ENCODE results near the gene IL27RA.
"Not testable (repeated sequence)": the region's sequence is repeated elsewhere in the genome, so short reads cannot be mapped to it uniquely, and the experiment has no call there.

Gene IL27RA

DNA sequence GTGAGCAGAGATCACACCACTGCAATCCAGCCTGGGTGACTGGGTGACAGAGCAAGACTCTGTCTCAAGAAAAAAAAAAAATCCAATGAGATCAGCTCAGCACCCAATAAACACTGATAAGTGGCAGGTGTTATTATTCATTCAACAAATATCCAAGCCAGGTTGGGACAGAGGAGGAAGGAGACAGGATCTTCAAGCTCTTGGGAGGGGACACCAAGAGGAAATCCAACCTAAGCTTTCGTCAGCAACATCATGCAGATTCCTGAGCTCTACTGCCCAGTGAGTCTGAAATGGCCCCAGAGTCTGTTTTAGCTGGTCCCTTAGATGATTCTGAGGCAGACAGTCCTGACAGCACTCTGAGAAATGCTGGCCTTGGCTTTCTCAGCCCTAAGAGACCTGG lies 33.1 kb upstream of the IL27RA start:
- FAIRE-seq: no peak
- no peak for DNase-seq (ENCODE audit: insufficient read length, low spot score)

DNA sequence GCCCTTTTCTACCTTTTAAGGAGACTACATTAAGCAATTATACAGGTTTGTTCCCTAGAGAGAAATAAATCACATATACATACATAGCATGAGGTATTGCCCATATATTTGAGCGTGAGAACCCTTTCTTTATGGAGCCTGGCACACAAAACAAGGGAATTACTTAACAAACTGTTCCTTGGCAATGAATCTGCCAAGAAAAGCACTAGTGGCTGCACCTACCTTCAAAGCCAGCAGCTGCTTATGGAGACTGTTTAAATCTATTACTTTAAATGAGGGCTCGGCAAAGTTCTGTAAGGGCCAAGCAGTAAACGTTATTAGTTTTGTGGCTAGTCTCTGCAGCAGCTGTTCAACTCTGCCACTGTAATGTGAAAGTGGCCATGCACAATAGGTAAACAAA lies 32.5 kb upstream of the IL27RA start:
- FAIRE-seq: no peak
- DNase-seq (ENCODE audit: insufficient read length, low spot score): no peak

DNA sequence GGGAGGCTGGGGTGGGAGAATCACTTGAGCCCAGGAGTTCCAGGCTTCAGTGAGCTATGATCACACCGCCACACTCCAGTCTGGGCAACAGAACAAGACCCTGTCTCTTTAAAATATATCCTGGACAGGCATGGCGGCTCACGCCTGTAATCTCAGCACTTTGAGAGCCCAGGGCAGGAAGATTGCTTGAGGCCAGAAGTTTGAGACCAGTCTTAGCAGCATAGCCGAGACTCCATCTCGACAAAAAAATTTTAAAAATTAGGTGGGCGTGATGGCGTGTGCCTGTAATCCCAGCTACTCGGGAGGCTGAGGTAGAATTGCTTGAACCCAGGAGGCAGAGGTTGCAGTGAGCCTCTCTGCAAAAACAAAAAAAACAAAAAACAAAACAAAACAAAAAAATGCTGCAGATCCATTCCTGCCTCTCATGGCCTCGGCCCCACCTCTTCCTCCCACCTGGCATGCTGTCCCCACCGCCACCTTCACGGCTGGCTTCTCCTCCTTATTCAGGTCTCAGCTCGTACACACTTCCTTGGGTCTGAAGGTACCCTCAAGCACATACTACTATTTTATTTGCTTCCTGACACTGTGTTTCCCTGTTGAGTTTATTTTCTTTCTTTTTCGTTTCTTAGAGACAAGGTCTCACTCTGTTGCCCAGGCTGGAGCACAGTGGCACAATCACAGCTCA lies 30.7 kb upstream of the IL27RA start:
- FAIRE-seq: no peak
- no peak for DNase-seq (ENCODE audit: insufficient read length, low spot score)

DNA sequence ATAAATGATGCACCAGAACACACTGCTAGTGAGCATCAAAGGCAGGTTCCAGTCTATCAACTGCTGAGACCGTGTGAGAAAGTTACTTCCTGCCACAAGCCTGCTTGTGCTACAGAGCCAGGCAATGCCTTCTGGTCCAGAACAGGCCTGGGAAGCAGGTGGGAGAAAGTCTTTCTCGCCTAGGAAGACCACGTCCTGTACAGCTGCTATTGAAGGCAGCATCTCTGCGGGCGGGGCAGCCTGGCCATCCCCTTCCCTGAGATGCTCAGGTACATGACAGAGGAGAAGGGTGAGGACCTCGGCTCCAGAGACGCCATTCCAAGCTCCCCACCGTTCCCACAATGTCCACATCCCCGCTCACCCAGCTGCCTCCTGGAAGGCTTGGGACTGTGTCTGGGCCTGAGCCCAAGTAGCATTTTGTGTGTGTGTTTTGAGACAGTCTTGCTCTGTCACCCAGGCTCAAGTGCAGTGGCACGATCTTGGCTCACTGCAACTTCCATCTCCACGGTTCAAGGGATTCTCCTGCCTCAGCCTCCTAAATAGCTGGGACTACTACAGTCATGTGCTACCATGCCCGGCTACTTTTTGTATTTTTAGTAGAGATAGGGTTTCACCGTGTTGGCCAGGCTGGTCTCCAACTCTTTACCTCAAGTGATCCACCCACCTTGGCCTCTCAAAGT lies 28.9 kb upstream of the IL27RA start:
- FAIRE-seq (no peak), DNase-seq (ENCODE audit: insufficient read length, low spot score) (no peak)

DNA sequence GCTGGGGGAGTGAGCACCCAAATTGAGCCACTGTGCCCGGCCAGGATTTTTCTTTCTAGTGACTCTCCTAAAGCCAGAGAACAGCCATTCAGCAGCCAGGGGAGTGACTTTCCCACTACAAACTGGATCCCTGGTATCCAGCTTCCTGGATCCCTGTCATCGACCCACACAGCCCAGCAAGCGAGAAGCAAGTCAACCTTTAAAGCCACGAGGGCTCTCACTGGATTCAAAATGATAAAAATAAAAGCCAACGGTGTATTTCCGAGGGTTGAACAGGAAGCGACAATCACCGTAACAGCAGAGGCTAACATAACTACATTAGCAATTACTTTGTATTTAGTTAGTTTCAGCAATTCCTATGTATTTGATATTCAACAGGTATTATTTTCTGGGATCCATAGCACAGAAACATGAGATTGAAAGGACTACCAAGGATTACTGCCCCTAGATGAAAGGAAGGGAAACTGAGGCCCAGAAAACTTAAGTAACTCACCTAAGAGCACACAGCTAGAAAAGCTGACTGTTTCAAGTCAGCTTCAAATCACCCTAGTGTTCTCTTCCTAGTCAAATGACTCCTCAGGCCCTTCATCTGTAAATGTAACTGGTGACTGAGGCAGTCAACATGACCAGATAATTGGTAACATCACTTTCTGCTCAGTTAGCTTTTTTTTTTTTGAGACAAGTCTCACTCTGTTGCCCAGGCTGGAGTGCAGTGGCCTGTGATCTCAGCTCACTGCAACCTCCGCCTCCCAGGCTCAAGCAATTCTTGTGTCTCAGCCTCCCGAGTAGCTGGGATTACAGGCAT lies 28.1 kb upstream of the IL27RA start:
- DNase-seq (ENCODE audit: insufficient read length, low spot score) (no peak), FAIRE-seq (no peak)

DNA sequence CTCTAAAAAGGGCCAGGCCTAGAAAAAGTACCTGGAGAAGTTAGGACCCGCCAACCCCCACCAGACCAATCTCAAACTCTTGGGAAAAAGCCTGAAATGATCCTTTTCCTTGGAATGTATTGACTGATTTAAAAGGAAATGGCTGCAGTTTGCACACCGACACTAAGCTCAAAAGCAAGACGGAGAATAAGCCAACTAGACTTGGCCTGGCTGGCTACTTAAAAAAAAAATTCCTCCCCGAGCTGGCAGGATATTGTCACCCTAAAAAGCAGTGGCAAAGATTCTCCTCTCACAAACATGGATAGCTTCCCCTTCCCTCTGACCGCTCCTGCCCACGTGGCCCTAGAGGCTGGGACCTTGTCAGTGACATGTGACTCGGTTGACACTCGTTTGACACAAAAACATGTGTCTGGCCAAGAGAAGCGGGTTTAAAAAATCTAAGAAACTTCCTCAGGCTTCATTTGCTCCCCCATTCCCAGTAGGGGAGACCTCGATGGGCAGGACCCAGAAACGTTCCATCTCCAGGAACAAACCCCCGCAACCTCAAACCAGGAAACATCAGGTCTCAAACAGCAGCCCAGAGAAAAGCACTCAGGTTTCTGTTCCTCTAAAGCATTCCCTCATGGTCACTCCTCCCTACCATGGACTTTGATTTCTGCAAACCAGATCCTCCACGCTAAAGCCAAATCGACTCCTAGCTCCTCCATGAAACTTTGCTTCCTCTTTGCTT lies 26.8 kb upstream of the IL27RA start:
- DNase-seq (ENCODE audit: insufficient read length, low spot score): no peak
- no peak for FAIRE-seq

DNA sequence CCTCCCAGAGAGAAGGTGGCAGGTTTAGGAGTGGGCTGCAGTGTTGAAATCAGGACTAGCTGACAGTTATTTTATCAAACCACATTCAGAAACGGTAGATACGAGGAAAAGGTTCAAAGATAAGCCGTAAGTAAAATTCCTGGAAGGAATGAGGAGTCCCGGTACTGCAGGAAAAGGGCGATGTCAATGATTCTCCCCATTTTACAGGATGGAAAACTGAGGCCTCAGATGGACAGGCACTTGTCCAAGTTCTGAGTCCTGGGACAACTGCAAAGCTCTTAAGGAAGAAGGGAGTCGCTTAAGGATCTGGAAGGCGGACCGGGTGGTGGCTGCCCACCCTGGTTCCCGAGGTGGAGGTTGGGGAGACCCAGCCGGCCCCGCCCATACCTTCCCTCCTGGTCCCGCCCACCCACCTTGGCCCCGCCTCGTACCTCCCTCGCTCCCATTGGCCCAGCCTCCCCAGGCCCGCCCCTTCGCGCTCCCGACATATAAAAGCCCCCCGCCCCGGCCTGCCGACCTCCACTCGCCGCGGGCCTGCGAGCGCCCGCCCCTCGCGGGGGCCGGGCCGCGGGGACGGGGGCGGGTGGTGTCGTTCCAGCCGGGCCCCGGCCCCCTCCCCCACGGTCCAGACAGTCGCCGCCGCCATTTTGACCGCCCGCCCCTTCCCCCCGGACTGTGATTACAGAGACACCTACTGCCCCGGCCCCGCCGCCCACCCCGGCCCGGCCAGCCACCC lies 26.0 kb upstream of the IL27RA start:
- DNase-seq (ENCODE audit: insufficient read length, low spot score) (peak; percentile 66), FAIRE-seq (no peak)

DNA sequence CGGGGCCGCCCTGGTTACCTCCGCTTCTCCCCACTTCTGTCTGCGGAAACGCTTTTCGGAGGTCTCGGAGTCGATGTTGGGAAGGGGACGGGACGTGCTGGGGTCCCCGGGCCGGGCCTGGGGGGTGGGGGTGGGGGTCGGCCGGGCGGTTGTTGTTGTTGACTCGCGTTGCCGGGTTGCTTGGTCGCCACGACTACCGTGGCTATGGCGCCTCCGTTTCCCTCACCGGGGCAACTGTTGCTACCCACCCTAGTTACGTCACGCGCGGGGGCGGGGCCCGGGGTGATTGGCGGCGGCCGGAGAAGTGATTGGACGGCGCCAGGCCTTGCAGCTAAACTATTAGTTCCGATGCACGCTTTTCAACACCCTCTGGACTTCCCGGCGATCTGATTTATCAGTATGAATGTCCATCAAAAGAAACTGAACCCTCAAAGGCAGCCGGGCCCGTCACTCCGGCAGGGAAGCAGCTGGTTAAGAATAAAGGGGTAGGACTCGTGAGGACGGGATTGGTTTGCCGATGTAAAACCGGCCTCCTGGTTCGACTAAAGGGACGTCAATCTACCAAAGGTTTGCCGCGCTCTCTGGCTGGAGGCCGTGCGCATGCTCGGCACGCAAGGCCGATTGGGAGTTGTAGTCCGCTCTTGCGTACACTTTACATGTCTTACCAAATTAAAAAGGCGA lies 25.3 kb upstream of the IL27RA start, which contains the start of gene RFX1:
Gene RFX1 (minus strand): TSS at position 236 of the 681 bp plus-strand sequence. CDS start 12,477 bp downstream, outside the sequence.
- FAIRE-seq: peak; percentile 93

DNA sequence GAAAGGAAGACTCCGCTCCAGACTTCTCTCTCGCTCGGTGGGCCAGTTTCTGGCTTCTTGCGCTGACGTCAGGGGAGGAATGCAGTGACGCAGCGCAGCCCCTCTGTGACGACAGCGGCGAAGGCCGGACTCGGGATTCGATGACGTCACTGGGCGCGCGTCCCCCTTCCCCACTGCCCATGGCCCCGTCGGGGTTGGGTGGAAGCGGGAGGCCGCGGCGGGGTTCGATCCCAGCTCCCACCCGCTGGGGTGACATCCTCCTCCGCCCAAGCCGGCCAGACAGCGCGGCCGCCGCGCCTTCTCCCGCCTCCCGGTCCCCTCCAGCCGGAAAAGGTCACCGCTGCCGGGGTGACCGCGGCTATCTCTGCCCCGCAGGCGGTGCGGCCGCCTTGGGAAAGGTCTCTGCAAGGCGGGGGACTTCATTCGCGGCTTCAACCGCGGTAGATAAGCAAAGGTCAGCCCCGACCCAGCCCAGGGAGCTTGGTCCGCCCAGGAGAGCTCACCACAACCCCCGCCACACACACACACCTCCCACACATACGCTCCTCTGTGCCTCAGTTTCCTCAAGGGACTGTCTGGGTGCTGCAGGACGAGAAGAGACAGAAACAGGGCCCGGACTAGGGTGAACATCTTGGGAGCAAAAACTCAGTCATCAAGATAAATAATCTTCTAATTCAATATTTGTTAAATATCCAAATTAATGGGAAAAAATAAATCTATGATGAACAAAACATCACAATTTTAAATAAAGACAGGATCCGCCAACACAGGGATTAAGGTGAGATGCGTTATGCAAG lies 24.6 kb upstream of the IL27RA start:
- peak; percentile 83 for DNase-seq (ENCODE audit: insufficient read length, low spot score)
- FAIRE-seq: no peak

More for the DNA sequence above, 25.3 kb upstream of the IL27RA start, which contains the start of gene RFX1:
- peak; percentile 99 for DNase-seq (ENCODE audit: insufficient read length, low spot score)

DNA sequence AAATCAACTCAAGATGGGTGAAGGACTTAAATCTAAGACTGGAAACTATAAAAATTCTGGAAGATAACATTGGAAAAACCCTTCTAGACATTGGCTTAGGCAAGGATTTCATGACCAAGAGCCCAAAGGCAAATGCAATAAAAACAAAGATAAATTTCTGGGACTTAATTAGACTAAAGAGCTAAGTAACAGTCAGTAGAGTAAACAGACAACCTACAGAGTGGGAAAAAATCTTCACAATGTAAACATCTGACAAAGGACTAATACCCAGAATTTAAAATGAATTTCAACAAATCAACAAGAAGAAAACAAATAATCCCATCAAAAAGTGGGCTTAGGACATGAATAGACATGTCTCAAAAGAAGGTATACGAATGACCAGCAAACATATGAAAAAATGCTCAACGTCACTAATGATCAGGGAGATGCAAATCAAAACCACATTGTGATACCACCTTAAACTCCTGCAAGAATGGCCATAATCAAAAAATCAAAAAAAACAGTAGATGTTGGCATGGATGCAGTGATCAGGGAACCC lies 19.1 kb upstream of the IL27RA start:
- DNase-seq (ENCODE audit: insufficient read length, low spot score) (no peak), FAIRE-seq (no peak)

DNA sequence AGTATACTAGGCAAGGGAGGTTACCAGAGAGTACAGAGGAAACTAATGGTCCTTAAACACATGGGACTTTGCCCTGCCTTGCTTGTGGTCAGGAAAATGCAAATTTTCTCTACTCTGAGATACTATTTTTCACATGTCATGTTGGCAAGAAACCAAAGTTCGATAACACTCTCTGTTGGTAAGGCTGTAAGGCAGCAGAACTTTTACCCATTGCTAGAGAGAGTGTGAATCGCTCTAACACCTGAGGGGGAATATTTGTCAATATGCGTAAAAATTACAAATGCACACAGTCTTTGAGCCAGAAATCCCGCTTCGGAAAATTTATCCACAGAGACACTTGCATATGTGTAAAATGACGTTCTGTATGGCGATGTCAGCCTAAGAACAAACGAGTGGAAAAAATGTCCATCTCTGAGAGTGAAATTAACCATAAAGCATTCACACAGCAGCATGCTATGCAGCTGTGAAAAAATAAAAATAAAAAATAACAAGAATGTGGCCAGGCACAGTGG lies 16.0 kb upstream of the IL27RA start:
- FAIRE-seq: no peak
- DNase-seq (ENCODE audit: insufficient read length, low spot score): no peak

DNA sequence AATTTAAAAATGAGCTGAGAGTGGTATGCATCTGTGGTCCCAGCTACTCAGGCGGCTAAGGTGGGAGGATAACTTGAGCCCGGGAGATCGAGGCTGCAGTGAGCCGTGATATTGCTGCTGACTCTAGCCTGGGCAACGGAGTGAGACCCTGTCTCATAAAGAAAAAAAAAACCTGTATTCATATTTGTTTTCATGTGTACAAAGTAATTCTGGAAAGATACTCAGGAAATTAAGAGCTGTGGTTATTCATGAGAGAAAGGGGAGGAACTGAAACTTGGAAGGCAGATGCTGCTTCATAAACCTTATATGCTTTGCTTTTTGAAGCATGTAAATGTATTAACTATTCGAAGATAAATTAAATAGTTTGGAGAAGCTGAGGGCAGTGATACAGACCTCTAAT lies 12.5 kb upstream of the IL27RA start:
- no peak for FAIRE-seq
- no peak for DNase-seq (ENCODE audit: insufficient read length, low spot score)

DNA sequence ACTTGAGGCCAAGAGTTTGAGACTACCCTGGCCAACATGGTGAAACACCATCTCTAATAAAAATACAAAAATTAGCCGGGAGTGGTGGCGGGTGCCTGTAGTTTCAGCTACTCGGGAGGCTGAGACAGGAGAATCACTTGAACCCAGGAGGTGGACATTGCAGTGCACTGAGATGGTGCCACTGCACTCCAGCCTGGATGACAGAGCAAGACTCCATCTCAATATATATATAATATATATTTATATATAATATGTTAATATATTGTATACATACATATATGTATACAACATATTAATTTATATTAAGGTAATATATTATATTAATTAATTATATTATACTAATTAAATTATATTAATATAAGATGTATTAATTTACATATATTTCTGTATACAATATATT lies 11.8 kb upstream of the IL27RA start:
- not testable (repeated sequence) for DNase-seq (ENCODE audit: insufficient read length, low spot score); FAIRE-seq

DNA sequence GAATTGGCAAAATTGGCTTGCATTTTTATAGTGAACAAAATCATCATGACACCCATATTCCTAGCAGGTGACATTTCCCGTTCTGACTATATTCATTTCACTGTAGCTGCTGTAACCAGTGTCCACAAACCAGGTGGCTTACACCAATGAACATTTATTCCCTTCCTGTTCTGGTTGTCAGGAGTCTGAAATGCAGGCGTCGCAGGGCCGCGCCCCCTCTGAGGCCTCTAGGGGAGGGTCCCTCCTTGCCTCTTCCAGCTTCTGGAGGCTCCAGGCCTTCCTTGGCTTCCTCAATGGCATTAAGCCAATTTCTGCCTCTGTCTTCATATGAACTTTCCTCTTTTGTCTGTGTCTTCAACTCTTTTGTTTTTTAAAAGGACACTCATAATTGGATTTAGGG lies 10.1 kb upstream of the IL27RA start:
- DNase-seq (ENCODE audit: insufficient read length, low spot score): no peak
- FAIRE-seq: no peak

DNA sequence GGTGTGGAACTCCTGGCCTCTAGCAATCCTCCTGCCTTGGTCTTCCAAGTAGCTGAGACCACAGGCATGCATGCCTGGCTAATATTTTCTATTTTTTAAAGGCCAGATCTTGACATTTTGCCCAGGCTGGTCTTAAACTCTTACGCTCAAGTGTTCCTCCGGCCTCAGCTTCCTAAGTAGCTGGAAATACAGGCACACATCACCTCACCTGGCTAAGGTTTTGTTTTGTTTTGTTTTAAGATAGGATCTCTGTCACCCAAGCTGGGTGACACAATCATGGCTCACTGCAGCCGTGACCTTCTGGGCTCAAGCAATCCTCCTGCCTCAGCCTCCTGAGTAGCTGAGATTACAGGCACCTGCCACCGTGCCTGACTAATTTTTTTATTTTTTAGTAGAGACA lies 9.1 kb upstream of the IL27RA start:
- no peak for DNase-seq (ENCODE audit: insufficient read length, low spot score)
- no peak for FAIRE-seq

DNA sequence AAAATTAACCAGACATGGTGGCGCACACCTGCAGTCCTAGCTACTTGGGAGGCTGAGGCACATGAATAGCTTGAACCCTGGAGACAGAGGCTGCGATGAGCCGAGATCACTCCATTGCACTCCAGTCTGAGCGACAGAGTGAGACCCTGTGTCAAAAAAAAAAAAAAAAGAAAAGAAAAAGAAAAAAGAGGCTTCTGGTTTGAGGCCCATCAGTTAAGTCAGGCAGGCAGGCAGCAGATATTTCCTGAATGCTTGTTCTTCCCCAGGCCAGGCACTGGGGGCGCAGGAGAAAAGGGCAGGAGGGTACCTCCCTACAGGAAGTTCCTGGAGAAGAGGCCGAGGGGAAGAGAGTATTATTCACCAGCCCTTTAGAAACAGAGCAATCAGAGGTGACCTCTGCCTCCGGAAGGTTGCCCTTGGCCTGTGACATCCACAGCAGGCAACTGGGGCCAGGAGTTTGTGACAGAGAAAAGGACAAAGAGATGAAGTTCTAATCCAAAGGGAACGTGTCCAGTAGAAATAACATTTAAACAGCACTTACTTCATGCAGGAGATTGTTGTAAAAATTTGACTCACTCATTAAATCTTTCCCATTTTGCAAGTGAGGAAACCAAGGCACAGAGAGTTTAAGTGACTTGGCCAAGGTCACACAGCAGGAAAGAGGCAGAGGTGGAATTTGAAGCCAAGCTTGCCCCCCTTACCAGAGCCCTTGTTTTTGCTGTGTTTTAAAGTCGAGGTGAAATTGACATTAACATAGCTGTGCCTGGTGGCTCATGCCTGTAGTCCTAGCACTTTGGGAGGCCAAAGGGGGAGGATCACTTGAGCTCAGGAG lies 7.9 kb upstream of the IL27RA start:
- peak; percentile 70 for DNase-seq (ENCODE audit: insufficient read length, low spot score)
- FAIRE-seq: peak; percentile 9

DNA sequence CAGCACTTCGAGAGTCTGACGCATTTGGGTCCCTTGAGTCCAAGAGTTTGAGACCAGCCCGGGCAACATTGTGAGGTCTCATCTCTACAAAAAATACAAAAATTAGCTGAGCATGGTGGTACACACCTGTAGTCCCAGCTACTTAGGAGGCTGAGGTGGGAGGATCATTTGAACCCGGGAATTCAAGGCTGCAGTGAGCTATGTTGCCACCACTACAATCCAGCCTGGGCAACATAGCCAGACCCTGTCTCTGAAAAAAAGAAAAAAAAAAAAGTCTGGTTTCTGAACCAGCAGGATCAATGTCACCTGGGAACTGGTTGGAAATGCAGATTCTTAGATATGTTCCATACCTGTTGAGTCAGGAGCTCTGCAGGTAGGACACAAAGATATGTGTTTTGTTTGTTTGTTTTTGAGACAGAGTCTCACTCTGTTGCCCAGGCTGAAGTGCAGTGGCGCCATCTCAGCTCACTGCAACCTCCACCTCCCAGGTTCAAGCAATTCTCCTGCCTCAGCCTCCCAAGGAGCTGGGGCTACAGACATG lies 4.8 kb upstream of the IL27RA start:
- not testable (repeated sequence) for DNase-seq (ENCODE audit: insufficient read length, low spot score); FAIRE-seq
